ENCODE results near the gene KIF22.

Gene KIF22

GRCh38 chr16:29843931-29844330 lies 53.4 kb downstream of the KIF22 start:
- DNase-seq, result no peak

GRCh38 chr16:29844575-29845331 lies 54.2 kb downstream of the KIF22 start:
- DNase-seq, result no peak

GRCh38 chr16:29845656-29846055 lies 55.1 kb downstream of the KIF22 start:
- DNase-seq, result no peak

GRCh38 chr16:29848420-29849297 lies 58.1 kb downstream of the KIF22 start:
- peak; percentile 85 for DNase-seq

- no peak for DNase-seq
Measured at GRCh38 chr16:29849505-29849904, 59.0 kb downstream of the KIF22 start.

- no peak for DNase-seq
Measured at GRCh38 chr16:29850998-29851397, 60.4 kb downstream of the KIF22 start.

GRCh38 chr16:29852654-29853053 lies 62.1 kb downstream of the KIF22 start:
- no peak for DNase-seq

- DNase-seq, result no peak
Measured at GRCh38 chr16:29854520-29855100, 64.1 kb downstream of the KIF22 start.
